HG02588 (cell line): Measurements from ENCODE around the gene STAT1.
"Not testable (repeated sequence)": the region's sequence is repeated elsewhere in the genome, so short reads cannot be mapped to it uniquely, and the experiment has no call there.

Experiments used
- ATAC-seq: cut with Tn5 transposase; IDR thresholded peaks from one replicate; pipeline ENCODE4 v1.9.1; 2021; ENCODE audit warnings: mild to moderate bottlenecking, moderate library complexity; ENCODE audit not compliant: unreplicated experiment

STAT1 gene

GRCh38 chr2:190965580-190966222 is 48.3 kb downstream of the STAT1 start:
- ATAC-seq = no peak

DNA sequence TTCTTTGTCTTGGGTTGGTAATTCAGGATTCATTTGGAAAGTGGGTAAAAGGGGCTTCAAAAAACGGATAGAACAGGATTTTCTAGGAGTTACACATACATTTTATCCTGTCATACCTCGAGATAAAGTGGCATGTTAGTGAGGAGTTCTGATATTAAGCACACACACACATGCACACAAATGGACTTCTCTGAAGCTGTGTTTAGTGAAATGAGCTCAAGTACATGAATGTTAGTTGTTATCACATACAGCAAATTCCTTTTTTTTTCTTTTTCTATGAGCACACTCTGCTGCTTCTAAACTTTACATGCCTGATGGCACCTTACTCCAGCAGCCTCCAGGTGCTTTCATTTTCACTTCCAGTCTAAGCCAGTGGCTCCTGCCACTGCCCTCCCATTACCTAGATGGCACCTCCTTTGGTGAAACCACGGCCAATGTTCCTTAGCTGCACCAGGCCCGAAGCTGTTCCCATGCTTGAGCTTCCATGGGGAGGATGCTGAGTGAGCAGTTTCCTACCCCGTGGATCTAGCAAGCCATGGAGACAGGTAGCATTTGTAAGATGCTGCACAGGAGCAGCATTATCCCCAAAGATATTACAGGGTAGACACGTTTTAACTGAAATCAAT is 49.7 kb downstream of the STAT1 start:
- ATAC-seq = no peak

- ATAC-seq = no peak
Observed at GRCh38 chr2:190963088-190963487, 50.9 kb downstream of the STAT1 start.

- ATAC-seq = no peak
Observed at GRCh38 chr2:190961918-190962487, 52.0 kb downstream of the STAT1 start.

GRCh38 chr2:190961117-190961516 is 52.9 kb downstream of the STAT1 start:
- not testable (repeated sequence) for ATAC-seq

DNA sequence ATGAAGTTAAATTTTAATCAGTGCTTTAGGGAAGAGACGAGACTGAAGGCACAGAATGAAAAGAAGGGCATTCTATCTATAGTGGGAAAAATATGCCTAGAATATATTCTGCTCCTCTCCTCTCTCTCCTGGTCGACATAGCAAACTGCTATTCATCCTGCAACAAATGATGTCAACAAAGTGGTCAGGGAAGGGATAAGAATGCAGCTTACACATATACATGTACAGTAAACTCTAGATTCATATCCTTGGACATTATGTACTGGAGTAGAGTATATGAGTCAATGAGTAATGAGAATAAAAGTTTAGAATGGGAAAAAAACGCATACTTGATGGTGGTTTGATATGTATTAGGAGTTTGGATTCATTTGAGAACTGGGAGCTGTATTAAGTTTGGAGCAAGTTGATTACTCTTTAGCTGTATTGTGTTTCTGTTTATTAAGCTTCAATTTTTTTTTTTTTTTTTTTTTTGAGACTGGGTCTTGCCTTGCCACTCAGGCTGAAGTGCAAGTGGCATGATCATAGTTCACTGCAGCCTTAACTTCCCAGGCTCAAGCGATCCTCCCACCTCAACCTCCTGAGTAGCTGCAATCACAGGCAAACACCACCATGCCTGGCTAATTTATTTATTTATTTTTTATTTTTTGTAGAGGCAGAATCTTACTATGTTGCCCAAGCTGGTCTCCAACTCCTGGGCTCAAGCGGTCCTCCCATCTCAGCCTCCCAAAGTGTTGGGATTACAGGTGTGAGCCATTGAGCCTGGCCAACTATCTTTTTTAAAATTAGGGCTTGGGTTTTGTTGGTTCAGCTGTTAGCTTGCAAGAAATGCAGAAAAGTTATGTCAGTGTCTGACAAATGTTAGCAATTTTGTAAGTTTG is 53.8 kb downstream of the STAT1 start:
- ATAC-seq = no peak

- ATAC-seq = no peak
Observed at GRCh38 chr2:190953257-190953656, 60.7 kb downstream of the STAT1 start.

GRCh38 chr2:190950566-190950991 is 63.4 kb downstream of the STAT1 start:
- no peak for ATAC-seq

DNA sequence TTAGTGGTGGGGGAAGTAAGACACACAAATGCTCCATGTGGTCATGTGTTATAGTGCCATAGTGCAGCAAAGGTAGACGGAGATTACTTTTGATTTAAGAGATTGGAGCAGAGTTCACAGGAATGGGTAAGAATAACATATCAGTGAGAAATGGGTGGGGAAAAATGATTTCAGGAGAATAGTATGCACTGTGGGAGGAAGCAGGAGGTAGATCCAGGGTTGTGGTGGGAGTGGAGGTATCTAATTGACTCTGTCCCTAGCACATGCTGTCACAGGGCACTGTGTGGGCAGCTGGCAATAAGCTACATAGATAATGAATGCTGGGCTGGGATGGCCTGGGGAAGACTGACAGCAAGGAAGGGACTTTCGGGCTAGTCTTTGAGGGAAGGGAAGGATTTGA is 65.3 kb downstream of the STAT1 start:
- ATAC-seq = peak; percentile 48

DNA sequence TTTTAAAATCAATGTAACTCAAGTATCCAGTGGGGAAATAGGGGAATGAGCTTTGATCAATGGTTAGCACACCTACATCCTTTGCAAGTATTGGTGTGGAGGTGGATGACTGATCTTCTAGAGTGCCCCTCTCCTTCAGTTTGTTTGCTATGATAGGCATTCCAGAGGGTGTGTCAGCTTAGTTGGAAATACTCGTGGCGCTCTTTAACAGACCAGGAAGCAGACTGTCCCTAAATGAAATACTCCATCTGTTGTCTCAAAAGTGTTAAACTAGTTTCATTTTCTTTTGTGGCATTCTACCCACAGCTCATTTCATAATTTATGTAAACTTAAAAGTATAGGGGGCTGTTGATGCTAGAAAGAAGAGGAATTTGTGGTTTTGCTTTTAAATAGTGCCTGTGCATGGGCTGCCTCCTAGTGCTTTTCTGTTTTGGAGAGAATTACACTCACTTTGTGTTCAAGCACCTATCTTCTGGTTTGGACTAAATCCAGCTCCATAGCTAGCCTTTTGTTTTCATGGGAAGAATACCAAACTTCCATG is 66.2 kb downstream of the STAT1 start:
- ATAC-seq = peak; percentile 74

GRCh38 chr2:190947141-190947540 is 66.8 kb downstream of the STAT1 start:
- ATAC-seq = no peak

GRCh38 chr2:190943706-190944105 is 70.3 kb downstream of the STAT1 start:
- ATAC-seq = no peak

DNA sequence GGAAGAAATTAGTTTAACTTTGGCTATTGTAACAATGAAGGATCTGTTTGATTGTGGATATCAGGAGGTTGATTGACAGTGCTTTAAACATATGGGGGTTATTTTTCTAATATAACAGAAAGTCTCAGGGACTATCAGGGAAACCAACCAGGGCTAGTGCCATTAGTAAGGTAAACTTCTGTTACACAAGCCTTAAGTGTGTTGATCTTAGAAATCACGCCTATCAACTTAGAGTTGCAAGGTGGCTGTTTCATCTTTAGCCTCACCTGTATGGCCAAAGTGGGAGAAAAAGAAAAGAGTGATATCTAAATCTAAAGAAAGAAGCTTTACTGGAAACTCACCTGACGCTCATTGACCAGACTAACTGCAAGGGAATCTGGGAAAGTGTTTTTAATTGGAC is 71.3 kb downstream of the STAT1 start:
- no peak for ATAC-seq

DNA sequence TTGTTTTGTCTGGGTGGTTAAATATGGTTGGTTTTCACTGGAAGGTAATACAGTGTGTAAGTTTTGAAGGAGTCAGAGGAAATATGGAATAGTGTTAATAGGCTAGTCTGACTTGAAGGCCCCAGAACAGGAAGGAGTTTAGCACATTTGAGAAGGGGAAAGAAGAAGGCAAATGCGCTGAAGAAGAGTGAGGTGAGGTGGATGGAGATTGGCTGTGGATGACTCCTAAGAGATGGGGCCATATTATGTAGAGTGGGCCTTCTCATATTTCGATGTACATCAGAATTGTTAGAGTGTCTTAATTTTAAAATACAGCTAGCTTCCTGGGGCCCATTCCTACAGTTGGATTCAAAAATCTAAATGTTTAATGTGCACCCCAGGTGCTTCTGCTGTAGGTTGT is 72.4 kb downstream of the STAT1 start:
- no peak for ATAC-seq

DNA sequence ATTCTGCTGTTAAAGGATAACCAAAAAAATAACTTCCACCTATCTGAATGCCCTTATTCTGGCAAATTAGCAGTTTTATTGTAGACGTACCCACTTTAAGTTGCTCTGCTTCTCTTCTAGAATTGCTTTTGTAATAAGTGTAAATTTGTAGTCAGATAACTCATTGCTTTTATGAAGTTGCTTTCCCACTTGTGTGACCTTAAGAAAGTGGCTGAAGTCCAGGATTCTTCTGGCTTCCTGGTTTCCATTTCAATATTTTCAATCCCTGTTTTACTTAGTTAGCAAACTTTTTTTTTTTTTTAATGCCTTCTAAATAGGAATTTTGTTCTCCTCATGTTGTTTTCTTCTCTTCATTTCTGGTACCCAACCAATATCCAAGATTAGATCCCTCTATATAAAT is 73.5 kb downstream of the STAT1 start:
- ATAC-seq = no peak

DNA sequence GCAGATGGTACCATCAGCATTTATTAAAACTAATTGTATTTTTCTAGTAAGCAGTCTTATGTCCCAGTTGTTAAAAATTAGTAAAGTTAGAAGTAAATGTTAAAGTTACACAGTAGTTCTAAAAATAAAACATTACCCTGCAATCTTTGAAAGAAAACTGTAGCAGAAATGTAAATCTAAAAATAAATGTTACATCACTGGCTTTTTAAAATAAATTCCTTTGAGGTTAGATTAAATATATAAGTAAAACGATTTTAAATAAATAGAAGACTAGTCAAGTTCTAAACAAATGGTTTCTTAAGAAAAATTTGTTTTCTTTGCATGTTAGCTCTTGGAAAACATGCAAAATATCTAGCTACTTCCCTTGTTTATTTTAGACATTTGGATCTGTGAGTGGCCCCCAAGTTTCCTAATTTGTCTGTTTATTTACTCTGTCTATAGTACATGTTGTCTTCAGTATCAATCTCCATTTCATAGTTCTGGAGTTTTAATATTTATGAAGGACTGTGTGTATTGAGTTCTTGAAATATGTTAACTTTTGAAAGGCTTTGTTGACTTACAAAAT is 75.1 kb downstream of the STAT1 start:
- ATAC-seq = no peak

GRCh38 chr2:190935054-190935453 is 78.9 kb downstream of the STAT1 start:
- no peak for ATAC-seq

- ATAC-seq = no peak
Observed at GRCh38 chr2:190933361-190933760, 80.6 kb downstream of the STAT1 start.

DNA sequence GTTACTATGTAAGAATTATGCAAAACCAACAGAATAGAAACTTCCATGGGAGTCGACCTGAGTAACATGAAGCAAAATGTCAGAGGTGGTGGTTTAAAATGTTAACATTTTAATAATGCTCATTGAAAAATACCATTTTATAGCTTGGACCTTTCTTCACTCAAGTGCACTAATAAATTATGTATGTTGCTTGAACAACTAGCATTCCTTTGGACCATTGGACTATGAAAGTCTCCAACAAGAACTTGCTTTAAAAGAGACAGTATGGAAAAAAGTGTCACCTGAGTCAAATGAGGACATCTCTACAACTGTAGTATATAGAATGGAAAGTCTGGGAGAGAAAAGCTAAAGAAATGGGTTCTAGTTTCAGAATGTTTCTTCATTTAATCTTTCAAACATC is 81.5 kb downstream of the STAT1 start:
- ATAC-seq = no peak

- no peak for ATAC-seq
Observed at GRCh38 chr2:190930411-190930810, 83.6 kb downstream of the STAT1 start.

GRCh38 chr2:190929919-190930318 is 84.1 kb downstream of the STAT1 start:
- no peak for ATAC-seq
